Neural progenitor cell (in vitro differentiated cells): Measurements from ENCODE around the gene UQCC3. TPM values are rescaled to one million over a fixed set of nuclear protein-coding genes. Genes with fewer than 3 reads are reported as not detected.

Source experiments
- DNase-seq: peaks from one replicate; pipeline ENCODE4 v3.0.0-alpha.2; 2016; ENCODE audit warnings: low spot score
- H2AFZ ChIP-seq: fragments of 200-600 bp; sonication (generic); replicated peaks from 2 replicates; pipeline ENCODE4 v1.6.1; 2016; ENCODE audit warnings: antibody characterized with exemption
- H3F3A ChIP-seq: fragments of 200-600 bp; sonication (generic); 2 replicates; pipeline ENCODE4 v1.6.1; 2016; ENCODE audit warnings: antibody characterized with exemption, low read depth
- H3K27ac ChIP-seq: fragments of 200-600 bp; sonication (generic); 2 replicates; pipeline ENCODE4 v1.5.1; 2016; ENCODE audit warnings: mild to moderate bottlenecking
- H3K27me3 ChIP-seq: fragments of 200-600 bp; sonication (generic); 2 replicates; pipeline ENCODE4 v1.6.1; 2016; ENCODE audit warnings: mild to moderate bottlenecking, moderate library complexity
- H3K36me3 ChIP-seq: fragments of 200-600 bp; sonication (generic); 2 replicates; pipeline ENCODE4 v1.5.1; 2016
- H3K4me1 ChIP-seq: fragments of 200-600 bp; sonication (generic); 2 replicates; pipeline ENCODE4 v1.6.1; 2016; ENCODE audit warnings: mixed run types
- H3K4me2 ChIP-seq: fragments of 200-600 bp; sonication (generic); 2 replicates; pipeline ENCODE4 v1.6.1; 2016
- H3K4me3 ChIP-seq: fragments of 200-600 bp; sonication (generic); 2 replicates; pipeline ENCODE4 v1.5.1; 2016
- H3K79me2 ChIP-seq: fragments of 200-600 bp; sonication (generic); 2 replicates; pipeline ENCODE4 v1.6.1; 2016; ENCODE audit warnings: low read depth
- H3K9ac ChIP-seq: fragments of 200-600 bp; sonication (generic); 2 replicates; pipeline ENCODE4 v1.6.1; 2016
- H3K9me3 ChIP-seq: fragments of 200-600 bp; sonication (generic); 2 replicates; pipeline ENCODE4 v1.5.1; 2016; ENCODE audit warnings: low read depth
- H4K20me1 ChIP-seq: fragments of 200-600 bp; sonication (generic); 2 replicates; pipeline ENCODE4 v1.6.1; 2016; ENCODE audit warnings: low read depth
- H3K27ac Mint-ChIP-seq: 3 replicates; pipeline ENCODE4 v1.8.0; 2021; ENCODE audit warnings: mixed read lengths
- H3K27me3 Mint-ChIP-seq: 2 replicates; pipeline ENCODE4 v1.8.0; 2022; ENCODE audit warnings: low read depth, mild to moderate bottlenecking, inconsistent platforms, moderate library complexity, mixed read lengths; ENCODE audit not compliant: insufficient read depth
- H3K36me3 Mint-ChIP-seq: 3 replicates; pipeline ENCODE4 v1.8.0; 2021; ENCODE audit warnings: mixed read lengths
- H3K4me1 Mint-ChIP-seq: 3 replicates; pipeline ENCODE4 v1.8.0; 2021; ENCODE audit warnings: mixed read lengths
- H3K4me3 Mint-ChIP-seq: 3 replicates; pipeline ENCODE4 v1.8.0; 2021; ENCODE audit warnings: mild to moderate bottlenecking, moderate library complexity, mixed read lengths
- H3K9me3 Mint-ChIP-seq: 3 replicates; pipeline ENCODE4 v1.8.0; 2020; ENCODE audit warnings: mixed read lengths
- EZH2 ChIP-seq: fragments of 200-600 bp; sonication (generic); IDR thresholded peaks from 2 replicates; pipeline ENCODE4 v1.6.1; 2017; ENCODE audit warnings: antibody characterized with exemption, mild to moderate bottlenecking, moderate library complexity
- EZH2phosphoT487 ChIP-seq: fragments of 200-600 bp; sonication (generic); IDR thresholded peaks from 2 replicates; pipeline ENCODE4 v1.6.1; 2017; ENCODE audit warnings: antibody characterized with exemption
- total RNA-seq: library from RNA; depleted of rRNA; stranded (reverse); fragments of >200 nt; gene quantifications from 2 replicates; pipeline ENCODE4 v1.2.3, GENCODE V29; 2015; ENCODE audit warnings: low replicate concordance
- TF ChIP-seq, protein P1 (sequence below): fragments of 200-600 bp; sonication (generic); IDR thresholded peaks from 2 replicates; pipeline ENCODE4 v1.5.1; 2017; ENCODE audit warnings: antibody characterized with exemption, mild to moderate bottlenecking

UQCC3 gene
- total RNA-seq, 1 donor from 2014 or later: 5.7 TPM

DNA sequence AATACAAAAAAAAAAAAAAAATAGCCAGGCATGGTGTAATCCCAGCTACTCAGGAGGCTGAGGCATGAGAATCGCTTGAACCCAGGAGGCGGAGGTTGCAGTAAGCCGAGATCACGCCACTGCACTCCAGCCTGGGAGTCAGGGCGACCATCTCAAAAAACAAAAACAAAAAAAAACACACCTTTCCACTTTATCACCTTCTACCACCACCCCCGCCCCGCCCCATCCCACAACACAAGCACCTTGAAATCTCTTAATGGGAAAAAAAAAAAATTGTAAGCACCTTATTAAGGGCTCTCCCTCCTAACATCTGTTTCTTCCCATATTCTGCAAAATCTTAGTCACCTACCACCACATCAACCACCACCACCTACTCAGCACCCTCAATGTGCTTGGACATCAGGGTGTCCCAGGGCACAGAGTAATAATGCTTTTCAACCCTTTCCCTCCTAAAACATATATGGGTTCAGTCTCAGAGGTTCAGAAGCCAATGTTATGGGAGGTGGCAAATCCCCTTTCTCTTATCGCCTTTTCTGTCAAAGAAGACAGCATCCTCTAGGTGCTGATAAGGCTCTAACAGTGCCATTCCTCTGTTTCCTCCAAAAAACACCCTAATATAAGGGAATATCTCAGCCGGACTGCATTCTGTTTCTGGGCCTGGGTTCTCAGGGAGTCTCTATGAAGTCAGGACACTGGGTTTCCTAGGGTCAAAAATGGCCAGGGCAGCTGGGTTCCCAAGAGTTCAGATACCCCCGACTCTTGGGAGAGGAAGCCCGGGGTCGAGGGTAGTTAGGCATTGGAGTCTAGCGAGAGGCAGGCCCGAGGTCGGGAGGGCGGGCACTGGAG, 19.1 kb upstream of the UQCC3 start:
- no peaks in the 10 kb centered on the region for H3K9me3 Mint-ChIP-seq
- Histone ChIP-seq H3K36me3 (no peaks in the 10 kb centered on the region), H3K9ac (peak overlapping the region; percentile 89), H3K27me3 (no peaks in the 10 kb centered on the region), H3K27ac (peak overlapping the region; percentile 40), H3K4me1 (no peaks in the 10 kb centered on the region), H3K4me2 (peak overlapping the region; percentile 90), H3K9me3 (no peaks in the 10 kb centered on the region), H4K20me1 (peaks cover 3% of the 10 kb centered on the region), H3K79me2 (peaks cover 29% of the 10 kb centered on the region), H2AFZ (peak overlapping the region; percentile 98), H3K4me3 (peak overlapping the region; percentile 90), H3F3A (peaks cover 17% of the 10 kb centered on the region)
- H3K27ac Mint-ChIP-seq: peak overlapping the region; percentile 90
- H3K4me1 Mint-ChIP-seq: peaks cover 21% of the 10 kb centered on the region
- peaks cover 2% of the 10 kb centered on the region for H3K36me3 Mint-ChIP-seq
- DNase-seq: no peak
- H3K4me3 Mint-ChIP-seq: peak overlapping the region; percentile 93
- TF ChIP-seq, protein P1, sequence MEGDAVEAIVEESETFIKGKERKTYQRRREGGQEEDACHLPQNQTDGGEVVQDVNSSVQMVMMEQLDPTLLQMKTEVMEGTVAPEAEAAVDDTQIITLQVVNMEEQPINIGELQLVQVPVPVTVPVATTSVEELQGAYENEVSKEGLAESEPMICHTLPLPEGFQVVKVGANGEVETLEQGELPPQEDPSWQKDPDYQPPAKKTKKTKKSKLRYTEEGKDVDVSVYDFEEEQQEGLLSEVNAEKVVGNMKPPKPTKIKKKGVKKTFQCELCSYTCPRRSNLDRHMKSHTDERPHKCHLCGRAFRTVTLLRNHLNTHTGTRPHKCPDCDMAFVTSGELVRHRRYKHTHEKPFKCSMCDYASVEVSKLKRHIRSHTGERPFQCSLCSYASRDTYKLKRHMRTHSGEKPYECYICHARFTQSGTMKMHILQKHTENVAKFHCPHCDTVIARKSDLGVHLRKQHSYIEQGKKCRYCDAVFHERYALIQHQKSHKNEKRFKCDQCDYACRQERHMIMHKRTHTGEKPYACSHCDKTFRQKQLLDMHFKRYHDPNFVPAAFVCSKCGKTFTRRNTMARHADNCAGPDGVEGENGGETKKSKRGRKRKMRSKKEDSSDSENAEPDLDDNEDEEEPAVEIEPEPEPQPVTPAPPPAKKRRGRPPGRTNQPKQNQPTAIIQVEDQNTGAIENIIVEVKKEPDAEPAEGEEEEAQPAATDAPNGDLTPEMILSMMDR: peak; percentile 2
- TF ChIP-seq EZH2: no peak
- H3K27me3 Mint-ChIP-seq: no peaks in the 10 kb centered on the region

DNA sequence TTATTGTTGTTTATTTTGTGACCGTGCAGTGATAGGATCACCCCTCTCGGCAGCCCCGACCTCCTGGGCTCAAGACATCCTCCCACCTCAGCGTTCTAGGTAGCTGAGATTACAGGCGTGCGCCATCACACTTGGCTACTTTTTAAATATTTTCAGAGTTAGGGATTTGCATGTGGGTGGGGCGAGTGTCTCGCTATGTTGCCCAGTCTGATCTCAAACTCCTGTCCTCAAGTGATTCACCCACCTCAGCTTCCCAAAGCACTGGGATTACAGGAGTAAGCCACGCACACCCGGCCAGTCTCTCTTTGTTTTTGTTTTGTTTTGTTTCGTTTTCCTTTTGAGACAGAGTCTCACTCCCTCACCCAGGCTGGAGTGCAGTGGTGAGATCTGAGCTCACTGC, 17.2 kb upstream of the UQCC3 start:
- Histone ChIP-seq H3K4me2 (no peak overlapping the region), H3K9ac (no peak overlapping the region), H3K9me3 (no peaks in the 10 kb centered on the region), H2AFZ (no peak overlapping the region), H3F3A (peaks cover 14% of the 10 kb centered on the region), H3K4me1 (no peaks in the 10 kb centered on the region), H3K27ac (no peak overlapping the region), H4K20me1 (no peaks in the 10 kb centered on the region), H3K27me3 (no peaks in the 10 kb centered on the region), H3K36me3 (no peaks in the 10 kb centered on the region), H3K79me2 (peaks cover 29% of the 10 kb centered on the region), H3K4me3 (no peak overlapping the region)
- Mint-ChIP-seq H3K27me3 (no peaks in the 10 kb centered on the region), H3K9me3 (no peaks in the 10 kb centered on the region), H3K4me1 (peaks cover 21% of the 10 kb centered on the region), H3K36me3 (no peaks in the 10 kb centered on the region), H3K27ac (peak overlapping the region; percentile 42), H3K4me3 (peak overlapping the region; percentile 76)
- TF ChIP-seq, protein P1: no peak
- TF ChIP-seq EZH2phosphoT487: no peak
- TF ChIP-seq EZH2: no peak
- DNase-seq: no peak

DNA sequence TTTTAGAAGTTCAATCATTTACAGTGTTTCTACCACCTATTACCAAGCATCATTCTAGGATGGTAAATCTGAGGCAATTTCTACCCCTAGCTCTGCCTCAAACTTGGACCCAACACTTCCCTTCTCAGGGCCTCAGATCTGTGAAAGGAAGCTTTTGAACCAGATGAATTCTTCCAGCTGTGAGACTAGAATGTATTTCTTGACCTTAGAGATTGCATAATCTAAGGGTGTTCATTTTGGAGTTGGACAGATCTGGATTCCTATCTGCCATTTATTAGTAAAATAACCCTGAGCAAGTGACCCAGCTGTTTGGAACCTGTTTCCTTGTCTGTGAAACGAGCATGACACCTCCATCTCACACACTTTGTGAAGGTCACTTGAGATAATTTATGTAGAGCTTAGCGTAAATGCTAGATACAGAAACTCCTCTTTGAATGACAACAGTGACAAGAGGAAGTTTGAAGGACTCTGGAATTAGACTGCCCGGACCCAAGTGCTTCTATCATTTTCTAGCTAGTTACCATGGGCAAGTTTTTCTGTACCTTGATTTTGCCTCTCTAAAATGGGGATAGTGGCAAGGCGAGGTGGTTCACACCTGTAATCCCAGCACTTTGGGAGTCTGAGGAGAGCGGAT, 14.6 kb upstream of the UQCC3 start:
- Mint-ChIP-seq H3K4me3 (no peak overlapping the region), H3K27me3 (no peaks in the 10 kb centered on the region), H3K27ac (no peak overlapping the region), H3K36me3 (no peaks in the 10 kb centered on the region), H3K9me3 (no peaks in the 10 kb centered on the region), H3K4me1 (peaks cover 18% of the 10 kb centered on the region)
- Histone ChIP-seq H2AFZ (no peak overlapping the region), H3F3A (peaks cover 14% of the 10 kb centered on the region), H4K20me1 (no peaks in the 10 kb centered on the region), H3K9me3 (no peaks in the 10 kb centered on the region), H3K4me1 (no peaks in the 10 kb centered on the region), H3K4me2 (no peak overlapping the region), H3K27me3 (no peaks in the 10 kb centered on the region), H3K36me3 (no peaks in the 10 kb centered on the region), H3K79me2 (peaks cover 12% of the 10 kb centered on the region), H3K27ac (no peak overlapping the region), H3K9ac (no peak overlapping the region), H3K4me3 (no peak overlapping the region)
- no peak for DNase-seq
- TF ChIP-seq EZH2 (no peak), EZH2phosphoT487 (no peak)
- TF ChIP-seq, protein P1: no peak
